Astrocyte of the cerebellum (primary cell): ENCODE results near the gene CAPN5.

Experiments used
- DNase-seq: peaks from one replicate; pipeline ENCODE4 v3.0.0-alpha.2; 2011; ENCODE audit warnings: low read depth
- H3K4me3 ChIP-seq: 2 replicates; pipeline ENCODE4 v1.5.1; 2011; ENCODE audit warnings: mild to moderate bottlenecking, low read depth, low read length, moderate library complexity
- CTCF ChIP-seq: IDR thresholded peaks from 2 replicates; pipeline ENCODE4 v1.5.1; 2012; ENCODE audit warnings: low read length, low read depth, moderate library complexity, mild to moderate bottlenecking; ENCODE audit errors: missing control alignments
- in situ Hi-C: cut with HindIII; loops from 2 replicates; pipeline ENCODE4 v1.10.0; 2017; ENCODE audit warnings: low sequenced_read_pairs

The CAPN5 gene

GRCh38 chr11:77103319-77103718, 36.5 kb downstream of the CAPN5 start:
- DNase-seq: no peak
- no peak overlapping the region for H3K4me3 ChIP-seq
- in situ Hi-C loops: no loop called here
- no peak for TF ChIP-seq CTCF

- DNase-seq: no peak
- no peak overlapping the region for H3K4me3 ChIP-seq
- in situ Hi-C loops: no loop called here
- TF ChIP-seq CTCF: no peak
These were observed 38.0 kb downstream of the CAPN5 start for GRCh38 chr11:77104727-77105126.

- no peak for DNase-seq
- H3K4me3 ChIP-seq: no peak overlapping the region
- in situ Hi-C loops: no loop called here
- no peak for TF ChIP-seq CTCF
These were observed 39.5 kb downstream of the CAPN5 start for GRCh38 chr11:77106321-77106720.

DNA sequence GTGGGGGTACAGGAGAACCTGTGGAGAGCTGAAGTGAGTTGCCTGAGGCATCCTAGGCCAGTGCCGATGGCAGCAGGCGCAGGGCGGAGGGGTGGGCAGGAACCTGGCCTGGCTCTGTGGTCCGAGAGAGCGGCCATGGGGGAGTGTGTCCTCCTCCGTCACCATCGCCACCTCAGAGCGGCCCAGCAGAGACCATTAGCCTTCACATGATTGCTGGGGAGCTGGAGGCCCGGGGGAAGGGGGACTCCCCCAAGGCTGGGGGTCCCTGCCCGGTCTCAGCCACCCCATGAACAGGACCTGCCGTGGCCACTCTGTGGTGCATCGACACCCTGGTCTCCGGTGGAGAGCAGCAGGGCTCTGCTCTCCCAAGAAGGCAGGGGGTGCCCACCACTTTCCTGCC, 40.0 kb downstream of the CAPN5 start:
- no peak for DNase-seq
- no peak for TF ChIP-seq CTCF
- in situ Hi-C loops: no loop called here
- no peak overlapping the region for H3K4me3 ChIP-seq

DNA sequence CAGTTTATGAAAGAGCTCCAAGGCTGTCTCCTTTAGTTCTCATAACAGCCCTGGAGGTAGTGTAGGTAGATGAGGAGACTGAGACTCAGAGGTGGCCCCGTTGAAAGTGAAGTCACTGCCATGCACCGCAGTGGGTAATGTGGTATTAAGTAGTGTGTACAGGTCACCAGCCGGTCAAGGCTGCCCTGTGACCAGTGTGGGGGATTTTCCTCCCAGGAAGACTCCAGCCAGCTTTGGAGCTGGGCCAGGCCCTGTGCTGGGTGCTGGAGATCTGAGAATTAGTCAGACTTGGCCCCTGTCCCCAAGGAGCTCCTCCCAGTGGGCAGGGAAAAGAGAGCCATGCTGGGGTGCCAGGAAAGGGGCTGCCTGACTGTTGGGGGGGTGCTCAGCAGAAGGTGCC, 41.2 kb downstream of the CAPN5 start:
- in situ Hi-C loops: no loop called here
- H3K4me3 ChIP-seq: no peak overlapping the region
- peak; percentile 68 for DNase-seq
- no peak for TF ChIP-seq CTCF

- in situ Hi-C loops: no loop called here
- H3K4me3 ChIP-seq: no peak overlapping the region
- DNase-seq: no peak
- no peak for TF ChIP-seq CTCF
These were observed 41.7 kb downstream of the CAPN5 start for GRCh38 chr11:77108436-77108835.
